SK-N-SH treated with all-trans-retinoic acid at 6 μM for 48 hours (cell line): ENCODE results near the gene SLC22A23.

ENCODE experiments used
- PATZ1 ChIP-seq: fragments of 250-450 bp; sonication (Bioruptor Pico); IDR thresholded peaks from 2 replicates; pipeline ENCODE4 v1.8.0; 2020; ENCODE audit warnings: mild to moderate bottlenecking, moderate library complexity, borderline replicate concordance
- PPARA ChIP-seq: fragments of 250-450 bp; sonication (Bioruptor Pico); IDR thresholded peaks from 2 replicates; pipeline ENCODE4 v1.5.0; 2020; ENCODE audit warnings: mild to moderate bottlenecking, borderline replicate concordance
- TOX ChIP-seq: fragments of 250-450 bp; sonication (Bioruptor Pico); IDR thresholded peaks from 2 replicates; pipeline ENCODE4 v1.8.0; 2021; ENCODE audit warnings: mild to moderate bottlenecking, moderate library complexity, borderline replicate concordance

GRCh38 chr6:3381233-3381921 is 75.5 kb downstream of the SLC22A23 start:
- no peak for TF ChIP-seq TOX (CRISPR knock-in tag)
- TF ChIP-seq PATZ1 (CRISPR knock-in tag): no peak
- no peak for TF ChIP-seq PPARA (CRISPR knock-in tag)
